HG02884 (cell line): ENCODE data around the gene SAMD4A.

Source experiments
- ATAC-seq: cut with Tn5 transposase; IDR thresholded peaks from one replicate; pipeline ENCODE4 v1.9.1; 2021; ENCODE audit warnings: mild to moderate bottlenecking, moderate library complexity; ENCODE audit not compliant: unreplicated experiment

The SAMD4A gene

DNA sequence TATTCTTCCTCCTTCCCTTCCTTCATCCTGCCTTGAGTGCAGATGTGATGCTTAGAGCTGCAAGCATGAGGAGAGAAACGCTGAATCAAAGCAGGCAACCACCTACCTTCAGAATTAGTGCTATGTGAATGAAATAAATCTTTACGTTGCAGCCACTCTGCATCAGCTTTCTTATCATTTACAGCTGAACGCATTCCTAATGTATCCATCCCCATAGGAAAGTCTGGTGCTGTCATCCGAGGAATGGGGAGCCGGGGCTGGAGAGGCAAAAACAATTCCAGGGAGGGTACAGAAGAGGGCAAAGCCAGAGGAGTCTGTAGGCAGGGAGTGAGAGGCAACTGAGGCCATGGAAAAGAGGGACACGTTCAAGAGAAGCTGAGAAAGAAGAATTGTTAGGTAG lies 245.7 kb downstream of the SAMD4A start:
- ATAC-seq, result no peak

DNA sequence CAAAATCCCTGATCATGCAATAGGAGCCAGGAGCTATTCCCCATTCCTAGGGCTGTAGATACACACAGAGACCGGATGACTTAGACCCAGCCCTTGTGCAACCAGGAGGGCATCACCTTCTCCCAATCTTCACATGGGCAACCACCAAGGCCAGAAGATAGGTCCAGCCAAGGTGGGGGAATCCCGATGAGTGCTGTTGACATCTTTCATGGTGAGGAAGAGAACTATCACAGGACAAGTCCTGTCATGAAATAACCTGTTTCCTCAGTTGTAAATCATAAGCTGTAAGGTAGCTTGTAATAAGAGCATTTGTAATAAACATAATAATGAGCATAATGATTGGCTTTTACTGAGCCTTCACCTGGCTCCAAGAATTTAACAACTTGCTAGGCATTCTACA lies 246.2 kb downstream of the SAMD4A start:
- no peak for ATAC-seq

DNA sequence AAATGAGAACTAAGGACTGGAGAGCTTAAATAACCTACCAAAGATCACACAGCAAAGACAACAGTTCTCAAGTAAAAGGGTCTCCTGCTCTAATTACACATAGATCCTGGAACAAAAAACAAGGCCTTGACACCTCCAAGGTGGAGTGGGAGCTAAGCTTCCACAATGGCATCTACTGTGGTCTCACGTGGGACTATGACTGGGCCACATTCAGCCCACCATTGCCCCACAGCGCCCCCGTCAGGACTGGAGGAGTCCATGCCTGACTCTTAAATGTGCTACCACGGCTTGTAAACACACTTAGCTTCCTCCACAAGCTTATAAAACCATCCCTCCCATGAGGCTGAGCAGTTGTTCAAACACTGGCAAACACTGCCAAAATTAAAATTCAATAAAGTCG lies 247.1 kb downstream of the SAMD4A start:
- ATAC-seq, result no peak

DNA sequence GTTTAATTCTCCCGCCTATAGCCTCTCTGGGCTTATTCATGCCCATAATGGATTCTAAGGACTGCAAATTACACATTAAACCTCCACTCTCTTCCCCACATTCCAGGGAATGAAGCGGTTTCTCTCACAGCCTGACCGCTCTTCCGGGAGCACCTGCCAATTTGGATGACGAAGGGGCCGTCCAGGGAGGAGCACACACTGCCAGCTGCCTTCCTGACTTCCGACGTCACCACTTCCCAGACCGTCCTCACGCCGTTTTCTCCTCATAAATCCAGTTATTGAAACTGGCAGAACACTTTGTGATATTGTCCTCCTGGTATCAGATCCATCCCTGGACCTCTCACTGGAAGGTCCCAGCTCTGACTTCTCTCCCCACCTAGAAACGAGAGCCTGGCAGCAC lies 248.1 kb downstream of the SAMD4A start:
- ATAC-seq, result no peak

DNA sequence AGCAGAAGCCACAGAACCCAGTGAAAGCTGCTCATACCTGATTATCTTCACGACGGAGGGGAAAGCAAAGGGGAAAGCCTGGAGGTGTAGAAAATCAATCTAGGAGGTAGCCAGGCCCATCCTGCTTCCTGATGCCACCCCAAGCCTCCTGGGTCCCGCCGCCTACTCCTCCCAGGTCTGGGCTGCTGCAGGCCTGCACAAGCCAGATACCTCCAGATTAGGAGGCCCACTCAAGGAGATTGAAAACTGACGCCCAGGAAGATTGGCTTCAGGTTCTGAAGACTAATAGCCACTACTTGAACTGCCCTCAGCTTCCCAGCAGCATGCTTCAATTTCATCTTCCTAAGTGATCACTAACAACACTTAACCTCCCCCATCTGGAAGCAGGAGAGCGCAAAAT lies 248.6 kb downstream of the SAMD4A start:
- ATAC-seq, result no peak

DNA sequence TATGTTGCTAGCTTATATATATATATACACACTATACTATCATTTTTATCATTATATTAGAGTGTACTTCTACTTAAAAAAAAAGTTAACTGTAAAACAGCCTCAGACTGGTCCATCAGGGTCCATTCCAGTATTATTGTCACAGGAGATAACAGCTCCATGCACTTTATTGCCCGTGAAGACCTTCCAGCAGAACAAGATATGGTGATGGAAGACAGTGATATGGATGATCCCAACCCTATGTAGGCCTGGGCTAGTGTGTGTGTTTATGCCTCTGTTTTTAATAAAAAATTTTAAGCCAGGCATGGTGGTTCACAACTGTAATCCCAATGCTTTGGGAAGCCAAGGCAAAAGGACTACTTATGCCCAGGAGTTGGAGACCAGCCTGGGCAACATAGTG lies 249.5 kb downstream of the SAMD4A start:
- ATAC-seq, result no peak

DNA sequence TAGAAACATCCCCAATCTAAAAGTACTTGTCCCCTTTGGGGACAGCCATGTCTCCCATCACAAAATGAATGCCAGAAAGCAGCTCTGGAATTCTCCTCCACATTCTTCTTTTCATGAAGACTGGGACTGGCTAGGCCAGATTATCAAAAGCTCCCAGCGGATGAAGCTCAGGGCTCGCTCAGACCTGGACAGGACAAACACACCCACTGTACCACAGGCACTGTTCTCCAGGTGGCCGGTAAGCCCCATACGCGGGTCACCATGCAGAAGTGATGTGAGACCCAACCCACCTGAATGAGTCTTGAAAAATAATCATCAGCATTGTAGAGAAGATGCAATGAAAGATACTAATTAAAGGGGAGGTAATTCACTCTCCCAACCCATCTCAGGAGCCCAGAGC lies 250.6 kb downstream of the SAMD4A start:
- ATAC-seq, result no peak

DNA sequence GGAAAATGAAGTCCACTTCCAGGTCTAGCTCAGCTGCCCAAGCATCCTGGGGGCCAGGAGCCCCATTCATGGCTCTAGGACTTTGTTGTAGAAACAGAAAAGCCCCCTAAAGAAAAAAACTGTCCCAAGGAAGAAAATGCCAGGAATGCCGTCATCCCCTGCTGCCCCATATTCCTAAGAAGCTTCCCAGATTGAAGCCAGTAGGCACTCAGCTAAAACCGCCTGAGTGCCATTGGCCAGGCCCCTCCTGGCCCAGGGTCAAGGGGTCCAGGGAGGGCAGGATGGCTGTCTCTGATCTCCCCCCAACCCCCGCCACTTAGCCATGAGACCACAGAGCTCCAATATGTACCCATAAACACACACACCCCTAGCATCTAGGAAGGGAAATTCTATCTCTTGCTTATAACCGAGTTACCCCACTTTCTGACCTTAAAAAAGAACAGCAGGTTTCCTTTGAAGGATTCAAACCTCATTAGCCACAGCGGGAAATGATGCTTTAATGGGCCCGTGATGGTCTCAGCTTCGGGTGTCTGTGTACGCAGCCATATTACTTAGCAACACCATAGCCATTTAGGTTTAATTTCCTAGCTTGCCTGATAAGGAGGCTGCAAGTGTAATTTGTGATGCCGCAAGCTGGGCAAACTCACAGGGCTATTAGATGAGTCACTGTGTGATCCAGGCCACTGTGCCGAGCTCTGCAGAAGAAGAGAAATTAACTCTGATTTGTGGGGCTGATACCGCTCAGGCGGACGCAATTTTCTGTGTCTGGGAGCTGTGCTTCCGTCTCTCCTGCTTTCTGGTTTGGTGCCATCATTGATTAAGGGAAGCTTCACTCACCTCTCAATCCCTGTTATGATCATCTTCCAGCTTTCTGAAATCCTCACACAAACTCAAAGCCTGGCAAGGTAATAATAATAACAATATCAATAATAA lies 251.5 kb downstream of the SAMD4A start:
- ATAC-seq, result no peak

DNA sequence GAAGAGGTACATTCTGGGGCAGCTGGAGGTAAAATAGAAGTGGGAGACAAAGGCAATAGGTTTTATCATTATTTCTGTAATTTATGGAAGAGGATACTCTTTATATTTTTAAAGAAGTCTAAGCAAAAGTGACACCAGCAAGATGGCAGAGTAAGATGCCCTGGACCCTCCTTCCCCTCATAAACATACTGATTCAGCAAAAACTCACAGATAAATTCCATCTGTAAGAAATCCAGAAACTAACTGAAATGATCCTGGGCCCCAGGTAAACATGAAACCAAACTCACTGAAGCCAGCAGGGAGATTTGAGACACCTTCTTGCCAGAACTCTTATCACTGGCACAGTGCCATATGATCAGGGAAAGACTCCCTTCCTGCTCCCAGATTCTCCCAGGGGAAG lies 255.8 kb downstream of the SAMD4A start:
- ATAC-seq, result no peak

DNA sequence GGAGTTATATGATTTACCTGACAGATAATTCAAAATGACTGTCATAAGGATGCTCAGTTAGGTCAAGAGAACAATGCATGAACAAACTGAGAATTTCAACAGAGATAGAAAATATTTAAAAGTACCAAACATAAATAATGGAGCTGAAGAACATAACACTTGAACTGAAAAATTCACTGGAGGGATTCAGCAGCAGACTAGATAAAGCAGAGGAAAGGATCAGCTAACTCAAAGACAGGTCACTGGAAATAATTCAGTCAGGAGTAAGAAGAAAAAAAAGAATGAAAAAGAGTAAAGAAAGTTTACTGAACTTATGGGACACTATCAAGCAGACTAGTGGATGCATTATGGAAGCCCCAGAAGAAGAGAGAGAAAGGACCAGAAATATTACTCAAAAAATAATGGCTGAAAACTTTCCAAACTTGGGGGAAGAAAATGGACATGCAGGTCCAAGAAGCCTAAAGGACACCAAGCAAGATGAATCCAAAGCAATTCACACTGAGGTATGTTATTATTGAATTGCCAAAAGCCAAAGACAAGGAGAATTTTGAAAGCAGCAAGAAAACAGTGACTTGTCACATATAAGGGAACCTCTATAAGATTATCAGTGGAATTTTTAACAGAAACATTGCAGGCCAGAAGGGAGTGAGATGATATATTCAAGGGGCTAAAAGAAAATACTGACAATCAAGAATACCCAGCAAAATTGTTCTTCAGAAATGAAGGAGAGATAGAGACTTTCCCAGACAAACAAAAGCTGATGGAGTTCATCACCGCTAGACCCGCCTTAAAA lies 257.0 kb downstream of the SAMD4A start:
- no peak for ATAC-seq

DNA sequence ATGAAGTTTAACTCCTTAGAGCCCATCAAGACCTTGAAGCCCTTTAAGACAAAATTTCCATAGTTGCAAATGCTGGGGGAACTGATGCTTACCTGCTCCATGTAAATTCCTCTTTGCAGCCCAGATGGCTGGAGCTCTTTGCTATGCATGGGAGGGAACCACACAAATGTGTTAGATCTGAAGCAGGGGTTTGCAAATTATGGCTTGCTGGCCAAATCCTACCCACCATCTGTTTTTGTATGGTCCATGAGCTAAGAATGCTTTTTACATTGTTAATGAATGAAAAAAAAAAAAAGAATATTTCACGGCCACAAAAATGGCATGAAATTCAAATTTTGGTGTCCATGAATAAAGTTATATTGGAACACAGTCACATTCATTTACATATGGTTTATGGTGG lies 261.1 kb downstream of the SAMD4A start:
- no peak for ATAC-seq

DNA sequence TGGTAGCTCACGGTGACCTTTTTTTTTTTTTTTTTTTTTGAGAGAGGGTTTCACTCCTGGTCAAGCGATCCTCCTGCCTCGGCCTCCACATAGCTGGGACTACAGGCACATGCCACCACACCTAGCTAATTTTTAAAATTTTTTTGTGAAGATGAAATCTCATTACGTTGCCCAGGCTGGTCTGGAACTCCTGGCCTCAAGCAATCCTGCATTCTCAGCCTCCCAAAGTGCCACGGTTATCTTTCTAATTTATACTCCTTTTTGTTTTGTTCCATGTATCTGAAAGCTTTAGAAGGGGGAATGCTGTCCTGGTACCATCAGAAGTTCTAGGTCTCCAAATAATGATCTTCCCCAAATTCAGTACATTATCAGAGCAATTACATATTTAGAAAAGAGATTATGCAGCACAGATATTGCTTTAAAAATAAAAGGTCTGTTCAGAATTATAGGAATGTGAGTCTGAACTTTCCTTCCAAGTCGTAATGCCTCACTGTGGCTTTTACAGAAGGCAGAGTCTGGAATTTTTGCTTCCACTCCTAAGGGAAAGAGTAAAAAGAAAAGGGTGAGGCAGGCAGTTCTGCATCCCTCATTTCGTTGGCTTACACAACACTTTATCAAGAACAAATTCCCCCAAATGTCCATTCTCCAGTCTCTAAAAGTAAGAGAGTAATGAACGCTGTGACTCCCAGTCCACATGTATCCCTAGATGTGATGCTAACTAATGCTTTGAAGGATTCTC lies 262.7 kb downstream of the SAMD4A start:
- no peak for ATAC-seq

DNA sequence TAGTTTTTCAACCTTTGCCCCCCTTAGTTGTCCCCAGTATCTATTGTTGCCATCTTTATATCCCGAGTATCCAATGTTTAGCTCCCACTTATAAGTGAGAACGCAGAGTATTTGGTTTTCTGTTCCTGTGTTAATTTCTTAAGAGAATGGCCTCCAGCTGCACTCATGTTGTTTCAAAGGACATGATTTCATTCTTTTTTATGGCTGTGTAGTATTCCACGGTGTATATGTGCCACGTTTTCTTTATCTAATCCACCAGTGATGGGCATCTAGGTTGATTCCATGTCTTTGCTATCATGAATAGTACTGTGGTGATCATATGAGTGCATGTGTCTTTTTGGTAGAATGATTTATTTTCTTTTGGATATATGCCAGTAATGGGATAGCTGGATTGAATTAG lies 263.7 kb downstream of the SAMD4A start:
- no peak for ATAC-seq

DNA sequence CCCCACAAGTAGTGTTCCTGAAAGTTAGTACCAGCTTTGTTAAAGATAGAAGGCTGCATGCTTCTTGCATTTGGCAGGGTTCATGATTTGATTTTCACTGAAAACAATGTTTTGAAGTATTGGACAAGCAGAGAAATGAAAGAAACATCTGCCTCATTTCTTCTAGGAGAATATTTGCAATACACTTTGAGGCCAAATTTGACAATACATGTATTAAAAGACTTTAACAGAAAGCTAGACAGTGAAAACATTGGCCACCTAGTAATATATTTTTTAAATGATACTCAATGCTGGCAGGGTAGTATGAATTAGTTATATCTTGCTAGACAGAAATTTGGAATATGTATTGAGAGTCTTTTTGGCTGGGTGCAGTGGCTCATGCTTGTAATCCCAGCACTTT lies 267.2 kb downstream of the SAMD4A start:
- ATAC-seq, result no peak

DNA sequence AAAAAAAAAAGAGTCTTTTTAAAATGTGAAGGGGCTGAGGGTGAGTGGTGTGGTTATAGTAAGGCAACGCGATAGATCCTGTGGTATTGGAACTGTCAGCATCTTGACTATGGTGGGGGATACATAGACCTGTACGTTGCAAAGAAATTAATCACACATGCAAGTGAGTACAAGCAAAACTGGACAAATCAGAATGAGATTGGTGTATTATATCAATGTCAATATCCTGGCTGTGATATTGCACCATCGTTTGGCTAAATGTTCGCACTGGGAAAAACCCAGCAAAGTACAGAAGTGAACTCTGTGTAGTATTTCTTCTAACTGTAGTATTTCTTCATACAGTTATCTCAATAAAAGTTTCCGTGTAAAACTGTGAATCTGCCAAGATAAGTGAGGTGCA lies 267.8 kb downstream of the SAMD4A start:
- no peak for ATAC-seq

DNA sequence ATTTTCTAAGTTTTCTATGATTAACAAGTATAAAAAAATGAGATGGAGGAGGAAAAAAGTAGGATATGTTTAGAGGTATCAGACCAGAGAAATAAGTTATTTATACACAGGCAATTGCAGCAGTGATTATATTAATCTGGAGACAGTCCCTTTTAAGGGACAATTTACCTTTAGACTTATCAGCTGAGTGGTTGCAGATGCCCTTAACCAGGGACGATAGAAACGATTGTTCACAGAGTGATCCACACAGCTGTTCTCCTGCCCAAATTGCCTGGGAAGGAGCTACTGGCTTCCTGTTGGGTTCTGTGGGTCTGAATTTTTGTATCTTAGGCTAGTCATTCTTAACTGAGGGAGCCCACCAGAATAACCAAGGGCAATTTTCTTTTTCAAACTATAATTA lies 269.3 kb downstream of the SAMD4A start:
- ATAC-seq, result no peak

DNA sequence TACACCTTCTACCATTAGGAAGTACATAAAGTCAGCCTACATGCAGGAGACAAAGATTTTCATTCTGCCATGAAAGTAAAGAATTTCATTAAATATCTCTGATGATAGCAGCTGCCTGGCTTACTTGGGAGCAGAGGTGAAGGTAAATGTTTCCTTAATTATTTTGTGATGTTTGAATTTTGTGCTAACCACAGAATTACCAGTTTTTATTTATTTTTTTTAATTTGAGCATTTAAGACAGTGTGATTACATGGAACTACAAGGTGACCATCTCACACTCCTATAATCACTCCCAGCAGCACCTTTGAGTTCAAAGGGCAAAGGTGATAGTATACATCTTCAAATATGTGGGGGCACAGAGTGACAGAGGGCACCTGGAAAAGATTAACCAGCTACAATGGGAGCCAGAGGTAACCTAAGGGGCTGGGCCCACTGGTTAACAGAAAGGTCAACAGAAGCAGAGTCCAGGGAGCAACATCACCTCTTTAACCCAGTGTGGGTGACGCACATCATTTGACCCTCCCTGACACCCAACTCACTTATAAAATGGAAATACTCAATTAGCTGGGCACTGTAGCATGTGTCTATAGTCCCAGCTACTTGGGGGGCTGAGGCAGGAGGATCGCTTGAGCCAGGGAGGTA lies 270.7 kb downstream of the SAMD4A start:
- ATAC-seq, result no peak

DNA sequence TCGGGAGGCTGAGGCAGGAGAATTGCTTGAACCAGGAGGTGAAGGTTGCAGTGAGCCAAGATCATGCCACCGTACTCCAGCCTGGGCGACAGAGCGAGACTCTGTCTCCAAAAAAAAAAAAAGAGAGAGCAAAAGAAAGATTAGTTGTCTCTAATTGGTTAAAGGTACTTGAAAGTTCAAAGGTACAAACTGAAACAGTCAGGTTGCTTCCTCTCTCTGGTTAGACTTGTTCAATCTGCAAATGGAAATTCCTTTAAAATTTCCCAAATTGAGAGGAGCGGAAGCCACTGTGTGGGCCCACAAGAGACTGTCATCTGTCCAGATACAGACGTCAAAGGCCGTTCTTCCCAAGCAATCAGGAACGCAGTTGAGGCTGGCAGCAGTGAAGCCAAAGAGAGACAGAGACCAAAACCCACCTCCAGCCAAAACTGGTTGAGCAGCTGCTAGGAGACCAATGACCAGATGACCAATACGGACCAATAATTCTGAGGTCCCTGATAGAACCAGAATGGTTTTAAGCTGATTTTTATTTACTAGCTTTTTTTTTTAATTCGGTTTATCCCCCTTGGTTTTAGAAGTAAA lies 272.1 kb downstream of the SAMD4A start:
- no peak for ATAC-seq

DNA sequence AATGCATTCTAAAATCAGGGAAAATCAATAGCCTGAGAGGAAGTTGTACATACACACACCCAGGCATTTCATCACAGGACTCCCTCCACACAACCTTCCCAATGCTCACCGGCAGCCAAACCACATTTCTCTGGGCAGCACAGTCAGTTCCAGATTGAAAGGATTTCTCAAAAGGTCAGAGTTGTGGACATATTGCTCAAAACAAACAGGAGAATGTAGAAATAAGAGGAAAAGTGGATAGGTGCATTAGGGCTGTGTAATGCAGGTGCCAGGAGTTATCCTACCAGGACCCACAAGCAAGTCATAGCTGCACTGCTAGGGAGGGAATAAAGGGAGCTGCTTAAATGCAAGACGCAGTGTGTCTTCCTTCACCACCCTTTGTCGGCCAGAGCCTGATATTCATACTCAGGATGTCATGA lies 272.8 kb downstream of the SAMD4A start:
- no peak for ATAC-seq

DNA sequence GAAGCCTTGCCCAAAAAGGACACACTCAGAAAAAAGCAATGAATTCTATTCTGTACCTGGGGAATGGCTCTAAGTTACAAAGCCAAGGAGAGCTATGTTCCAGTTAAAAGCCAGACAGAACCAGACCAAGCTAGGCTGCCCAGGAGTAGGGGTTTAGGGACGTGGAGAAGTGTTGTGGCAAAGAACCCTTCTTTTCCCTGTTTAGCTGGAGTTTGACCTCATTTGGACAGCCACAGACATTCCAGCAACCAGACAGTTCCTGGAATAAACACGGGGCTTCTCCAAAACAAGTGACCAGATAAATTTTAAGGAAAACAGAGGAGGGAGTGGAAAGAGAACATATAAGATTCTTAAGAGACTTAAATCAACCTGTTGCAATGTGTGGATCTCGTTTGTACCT lies 273.4 kb downstream of the SAMD4A start:
- no peak for ATAC-seq

DNA sequence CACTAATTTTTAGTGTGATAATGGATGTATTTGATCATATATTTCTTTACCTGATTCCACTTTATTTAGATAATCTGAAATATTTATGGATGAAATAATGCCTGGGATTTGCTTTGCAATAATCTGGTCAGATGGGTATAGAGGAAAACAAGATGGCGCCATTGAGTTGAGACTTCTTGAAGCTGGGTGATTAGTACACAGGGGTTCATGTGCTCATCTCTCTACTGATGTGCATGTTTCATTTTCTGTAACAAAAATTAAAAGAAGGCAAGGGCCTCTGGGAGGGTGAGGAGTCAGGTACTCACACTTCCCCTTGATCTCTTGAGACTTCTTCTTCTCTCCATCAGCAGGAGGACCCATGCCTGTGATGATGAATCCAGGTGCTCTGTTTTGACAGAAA lies 273.9 kb downstream of the SAMD4A start:
- ATAC-seq, result no peak
